Ascending aorta (tissue), 2 donors: ENCODE data around the gene PDE3A. TPM values are rescaled to one million over a fixed set of nuclear protein-coding genes. Genes with fewer than 3 reads are reported as not detected.
A peak's percentile ranks its signal among the peaks of the same experiment; 100 is the strongest.

ENCODE experiments used
- DNase-seq, 2 donors: peaks; one replicate each; pipeline ENCODE4 v3.0.0-alpha.2; 2019; ENCODE audit warnings: low spot score in 2 of 2
- H3K27ac ChIP-seq, 2 donors: fragments of 200-600 bp; sonication (generic); one replicate each; pipeline ENCODE4 v1.5.1; 2016 to 2017; ENCODE audit warnings: mild to moderate bottlenecking in 1 of 2
- H3K27me3 ChIP-seq: fragments of 200-600 bp; sonication (generic); one replicate; pipeline ENCODE4 v1.5.1; 2017
- H3K36me3 ChIP-seq, 2 donors: fragments of 200-600 bp; sonication (generic); one replicate each; pipeline ENCODE4 v1.5.1; 2016
- H3K4me1 ChIP-seq, 2 donors: fragments of 200-600 bp; sonication (generic); one replicate each; pipeline ENCODE4 v1.5.1; 2016 to 2017; ENCODE audit warnings: mild to moderate bottlenecking in 1 of 2
- H3K4me3 ChIP-seq, 2 donors: fragments of 200-600 bp; sonication (generic); one replicate each; pipeline ENCODE4 v1.5.1; 2016 to 2017; ENCODE audit warnings: mild to moderate bottlenecking in 1 of 2
- H3K9me3 ChIP-seq, 2 donors: fragments of 200-600 bp; sonication (generic); one replicate each; pipeline ENCODE4 v1.5.1; 2016
- intact Hi-C: fragments of 100-400 bp; cut with DNase I; formaldehyde crosslinking; loops from one replicate; pipeline ENCODE4 v1.15.1; 2023
- total RNA-seq: library from RNA; depleted of rRNA; stranded (reverse); fragments of >200 nt; gene quantifications from one replicate; pipeline ENCODE4 v1.1.0, GENCODE V29; 2016
- TF ChIP-seq, protein P1 (sequence below), 3 experiments: fragments of 200-600 bp in 2 of 3; fragments of 450-650 bp in 1 of 3; sonication (generic) in 2 of 3; IDR thresholded peaks; one replicate each; pipeline ENCODE4 v1.5.1; 2016 to 2019; ENCODE audit warnings: antibody characterized with exemption in 3 of 3, mild to moderate bottlenecking in 1 of 3, moderate library complexity in 1 of 3

PDE3A gene
- total RNA-seq, 1 donor from 2014 or later = 33.7 TPM

DNA sequence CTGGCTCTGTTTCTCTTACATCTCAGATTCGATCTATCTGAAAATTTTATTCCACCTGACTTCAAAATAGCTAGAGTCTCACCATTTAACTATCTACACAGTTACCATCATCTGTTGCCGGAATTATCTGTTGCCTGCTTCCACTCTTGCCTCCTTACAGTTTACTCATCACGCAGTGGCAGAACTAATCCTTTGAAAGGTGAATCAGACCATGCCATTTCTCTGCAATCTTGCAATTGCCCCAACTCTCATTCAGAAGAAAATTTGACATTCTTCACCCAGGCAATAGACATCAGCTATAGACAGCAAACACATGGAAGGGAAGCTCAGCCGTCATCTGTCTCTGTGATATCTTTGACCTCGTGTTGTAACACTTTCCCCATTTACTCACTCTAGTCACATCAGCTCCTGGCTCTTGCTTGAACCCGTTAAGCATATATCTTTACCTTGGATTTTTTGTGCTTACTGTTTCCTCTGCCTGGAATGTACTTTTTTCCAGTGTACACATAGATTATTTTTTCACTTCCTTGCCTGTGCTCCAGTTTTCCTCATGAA, 85.5 kb downstream of the PDE3A start:
- Histone ChIP-seq H3K36me3 (no peaks in the 10 kb centered on the region), H3K9me3 (no peaks in the 10 kb centered on the region), H3K4me3 (no peak overlapping the region), H3K27me3 (no peaks in the 10 kb centered on the region), H3K27ac (peak overlapping the region; percentile 2 to 24), H3K4me1 (peaks cover 0 to 18% of the 10 kb centered on the region in 2 donors)
- no peak for DNase-seq
- intact Hi-C loops = no loop called here
- TF ChIP-seq, protein P1, sequence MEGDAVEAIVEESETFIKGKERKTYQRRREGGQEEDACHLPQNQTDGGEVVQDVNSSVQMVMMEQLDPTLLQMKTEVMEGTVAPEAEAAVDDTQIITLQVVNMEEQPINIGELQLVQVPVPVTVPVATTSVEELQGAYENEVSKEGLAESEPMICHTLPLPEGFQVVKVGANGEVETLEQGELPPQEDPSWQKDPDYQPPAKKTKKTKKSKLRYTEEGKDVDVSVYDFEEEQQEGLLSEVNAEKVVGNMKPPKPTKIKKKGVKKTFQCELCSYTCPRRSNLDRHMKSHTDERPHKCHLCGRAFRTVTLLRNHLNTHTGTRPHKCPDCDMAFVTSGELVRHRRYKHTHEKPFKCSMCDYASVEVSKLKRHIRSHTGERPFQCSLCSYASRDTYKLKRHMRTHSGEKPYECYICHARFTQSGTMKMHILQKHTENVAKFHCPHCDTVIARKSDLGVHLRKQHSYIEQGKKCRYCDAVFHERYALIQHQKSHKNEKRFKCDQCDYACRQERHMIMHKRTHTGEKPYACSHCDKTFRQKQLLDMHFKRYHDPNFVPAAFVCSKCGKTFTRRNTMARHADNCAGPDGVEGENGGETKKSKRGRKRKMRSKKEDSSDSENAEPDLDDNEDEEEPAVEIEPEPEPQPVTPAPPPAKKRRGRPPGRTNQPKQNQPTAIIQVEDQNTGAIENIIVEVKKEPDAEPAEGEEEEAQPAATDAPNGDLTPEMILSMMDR (IDR thresholded peaks at IDR 0.05) = no peak

DNA sequence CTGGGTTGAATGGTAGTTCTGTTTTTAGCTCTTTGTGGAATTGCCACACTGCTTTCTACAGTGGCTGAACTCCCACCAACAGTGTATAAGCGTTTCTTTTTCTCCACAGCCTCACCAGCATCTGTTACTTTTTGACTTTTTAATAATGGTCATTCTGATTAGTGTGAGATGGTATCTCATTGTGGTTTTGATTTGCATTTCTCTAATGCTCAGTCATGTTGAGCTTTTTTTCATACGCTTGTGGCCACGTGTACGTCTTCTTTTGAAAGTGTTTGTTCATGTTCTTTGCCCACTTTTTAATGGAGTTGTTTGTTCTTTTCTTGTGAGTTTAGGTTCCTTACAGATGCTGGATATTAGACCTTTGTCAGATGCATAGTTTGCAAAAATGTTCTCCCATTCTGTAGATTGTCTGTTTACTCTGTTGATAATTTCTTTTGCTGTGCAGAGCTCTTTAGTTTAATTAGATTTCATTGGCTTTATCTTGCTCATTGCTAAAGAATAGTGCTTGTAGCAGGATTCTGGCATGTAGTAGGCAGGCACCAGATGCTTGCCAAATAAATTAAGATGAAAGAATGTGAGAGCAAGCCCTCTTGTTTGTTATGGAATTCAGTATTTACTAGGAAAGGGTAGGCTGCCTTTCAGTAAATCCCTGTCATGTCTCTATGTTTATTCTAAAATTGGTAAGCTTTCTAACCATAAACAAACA, 86.8 kb downstream of the PDE3A start:
- H3K4me3 ChIP-seq = no peak overlapping the region
- H3K27me3 ChIP-seq = no peaks in the 10 kb centered on the region
- H3K4me1 ChIP-seq = peaks cover 0 to 11% of the 10 kb centered on the region in 2 donors
- H3K9me3 ChIP-seq = no peaks in the 10 kb centered on the region
- H3K36me3 ChIP-seq = no peaks in the 10 kb centered on the region
- H3K27ac ChIP-seq = peak overlapping the region; percentile 2 to 32
- intact Hi-C loops = no loop called here
- no peak for DNase-seq
- TF ChIP-seq, protein P1 (IDR thresholded peaks at IDR 0.05) = no peak

DNA sequence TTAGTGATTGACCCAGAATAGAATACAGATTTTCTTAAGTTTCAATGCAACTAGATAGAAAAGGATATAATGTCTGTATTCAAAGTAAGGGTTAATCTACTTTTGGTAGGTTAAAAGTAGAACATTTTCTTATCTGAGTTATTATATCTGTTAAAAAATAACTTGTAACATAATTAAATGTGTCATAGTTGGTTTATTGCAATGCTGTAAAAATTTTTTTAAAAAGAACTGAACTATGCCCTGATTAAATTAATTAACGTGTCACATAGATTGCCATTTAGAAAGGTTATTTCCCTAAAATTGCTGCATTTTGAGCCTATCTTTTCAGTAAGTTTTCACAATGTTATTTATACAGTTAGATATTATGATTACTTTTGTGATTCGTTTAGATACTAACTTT, 89.2 kb downstream of the PDE3A start:
- H3K9me3 ChIP-seq = no peaks in the 10 kb centered on the region
- H3K27ac ChIP-seq = peak overlapping the region in 1 of 2 donors; percentile 23
- peaks cover 0 to 2% of the 10 kb centered on the region in 2 donors for H3K4me1 ChIP-seq
- DNase-seq = no peak
- TF ChIP-seq, protein P1 (IDR thresholded peaks at IDR 0.05) = no peak
- H3K4me3 ChIP-seq = no peak overlapping the region
- H3K27me3 ChIP-seq = no peaks in the 10 kb centered on the region
- intact Hi-C loops = no loop called here
- H3K36me3 ChIP-seq = no peaks in the 10 kb centered on the region

DNA sequence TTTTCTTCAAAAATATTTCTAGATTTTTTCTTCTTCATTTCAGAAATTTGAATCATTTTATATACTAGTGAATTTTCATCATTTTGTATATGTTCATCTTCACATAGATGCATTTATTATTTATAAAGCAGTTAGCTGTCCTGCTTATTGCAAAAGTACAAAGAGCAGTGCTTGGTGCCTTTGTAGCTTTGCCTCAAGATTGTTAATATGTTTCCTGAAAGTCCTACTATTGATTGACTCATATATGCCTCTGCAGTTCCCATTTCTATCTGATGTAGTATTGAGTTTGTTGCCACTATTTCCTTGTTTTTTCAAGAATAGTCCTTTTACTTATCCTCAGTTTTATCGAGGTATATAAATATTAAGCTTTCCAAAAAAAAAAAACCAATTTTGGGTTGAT, 89.7 kb downstream of the PDE3A start:
- intact Hi-C loops = no loop called here
- no peak overlapping the region for H3K4me3 ChIP-seq
- DNase-seq = no peak
- TF ChIP-seq, protein P1 (IDR thresholded peaks at IDR 0.05) = no peak
- H3K9me3 ChIP-seq = no peaks in the 10 kb centered on the region
- no peaks in the 10 kb centered on the region for H3K36me3 ChIP-seq
- H3K27me3 ChIP-seq = no peaks in the 10 kb centered on the region
- H3K27ac ChIP-seq = peak overlapping the region in 1 of 2 donors; percentile 23
- H3K4me1 ChIP-seq = peaks cover 0 to 2% of the 10 kb centered on the region in 2 donors

DNA sequence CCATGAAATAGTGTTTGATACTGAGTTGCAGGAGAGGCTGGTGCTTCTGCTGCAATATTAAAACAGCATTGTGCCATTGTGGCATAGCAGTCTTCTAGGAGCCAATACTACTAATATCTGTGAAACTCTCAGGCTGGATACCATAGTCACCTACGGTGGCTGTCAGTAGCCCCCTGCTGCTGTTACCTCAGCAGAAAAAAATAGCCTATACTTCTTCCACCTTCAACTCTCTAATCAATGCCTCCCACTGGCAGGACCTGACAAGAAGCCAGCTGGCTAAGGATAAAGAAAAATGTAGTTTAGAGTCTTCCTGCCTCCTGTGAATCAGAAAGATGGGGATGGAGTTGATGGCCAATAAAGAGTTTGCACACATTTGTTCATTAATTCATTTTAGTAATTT, 91.6 kb downstream of the PDE3A start:
- no peak for DNase-seq
- peak overlapping the region; percentile 34 to 54 for H3K27ac ChIP-seq
- H3K9me3 ChIP-seq = no peaks in the 10 kb centered on the region
- H3K27me3 ChIP-seq = no peaks in the 10 kb centered on the region
- H3K4me3 ChIP-seq = no peak overlapping the region
- intact Hi-C loops = loop anchor here (5.0 kb wide), 1 partner anchor 142 kb away; no protein-coding TSS in a partner anchor
- peaks cover 0 to 10% of the 10 kb centered on the region in 2 donors for H3K4me1 ChIP-seq
- H3K36me3 ChIP-seq = no peaks in the 10 kb centered on the region
- TF ChIP-seq, protein P1 (IDR thresholded peaks at IDR 0.05) = no peak
